Amniotic epithelial cell (primary cell): ENCODE results near the gene CD74.
"Not testable (repeated sequence)": the region's sequence is repeated elsewhere in the genome, so short reads cannot be mapped to it uniquely, and the experiment has no call there.

Source experiments
- DNase-seq: peaks from one replicate; pipeline ENCODE4 v3.0.0-alpha.2; 2010; ENCODE audit warnings: low read depth

CD74 gene

DNA sequence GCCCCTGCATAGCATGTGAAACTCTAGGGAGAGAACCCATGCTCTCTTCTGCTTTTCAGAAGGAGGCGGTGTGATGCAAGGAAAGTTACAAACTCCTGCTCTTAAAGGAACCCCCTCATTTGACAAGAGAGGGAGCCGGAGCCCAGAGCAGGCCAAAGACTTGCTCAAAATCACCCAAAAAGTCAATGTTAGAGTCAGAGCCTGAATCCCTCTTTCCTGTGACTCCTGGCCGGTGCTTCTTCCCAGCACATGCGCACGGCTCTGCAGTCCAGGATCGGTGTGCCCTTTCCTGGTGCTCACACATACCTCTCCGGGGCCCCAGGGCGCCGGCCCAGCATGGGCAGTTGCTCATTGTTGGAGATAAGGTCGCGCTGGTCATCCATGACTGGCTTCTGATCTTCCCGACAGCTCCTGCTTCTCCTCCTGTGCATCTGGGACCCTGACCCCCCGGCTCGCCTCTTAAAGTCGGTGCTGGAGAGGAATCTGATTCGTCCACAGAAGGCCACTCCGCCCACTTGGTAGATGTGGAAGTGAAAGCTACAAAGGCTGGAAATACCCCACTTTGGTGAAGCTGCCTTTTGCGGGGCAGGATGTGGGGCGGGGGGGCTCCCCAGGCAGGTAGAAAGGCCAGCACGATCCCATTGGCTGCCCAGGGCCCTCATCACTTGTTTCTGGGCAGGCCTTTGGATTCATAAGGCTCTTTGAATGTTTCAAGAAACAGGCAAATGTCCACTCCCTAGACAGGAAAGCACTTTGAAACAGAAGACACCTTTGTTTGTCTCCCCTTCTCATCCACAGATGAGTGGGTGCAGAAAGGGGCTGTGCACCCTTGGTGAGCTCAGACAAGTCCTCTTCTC is at the start of gene CD74:
Gene CD74, minus strand, starts transcription at position 592 of the 857 bp plus-strand sequence. Its CDS starts 161 bp downstream, at position 431.
- peak; percentile 56 for DNase-seq

DNA sequence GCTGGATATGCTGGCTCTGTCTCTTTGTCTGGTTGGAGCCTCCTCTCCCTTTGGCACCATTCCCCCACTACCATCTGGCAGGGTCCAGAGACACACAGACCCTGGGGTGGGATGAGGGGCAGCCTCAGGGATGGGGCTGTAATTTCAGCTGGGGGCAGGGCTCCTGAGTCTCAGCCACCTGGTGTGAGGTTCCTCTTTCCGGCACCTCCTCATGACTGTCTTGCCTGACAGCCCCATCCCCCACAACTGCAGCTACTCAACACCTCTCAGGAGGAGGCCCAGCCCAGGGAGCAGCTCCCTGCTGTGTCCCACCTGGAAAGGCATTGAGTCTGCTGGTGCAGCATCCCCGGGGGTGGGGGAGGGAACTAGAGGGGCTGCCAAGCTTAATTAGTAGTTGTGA is 48.5 kb upstream of the CD74 start:
- no peak for DNase-seq

DNA sequence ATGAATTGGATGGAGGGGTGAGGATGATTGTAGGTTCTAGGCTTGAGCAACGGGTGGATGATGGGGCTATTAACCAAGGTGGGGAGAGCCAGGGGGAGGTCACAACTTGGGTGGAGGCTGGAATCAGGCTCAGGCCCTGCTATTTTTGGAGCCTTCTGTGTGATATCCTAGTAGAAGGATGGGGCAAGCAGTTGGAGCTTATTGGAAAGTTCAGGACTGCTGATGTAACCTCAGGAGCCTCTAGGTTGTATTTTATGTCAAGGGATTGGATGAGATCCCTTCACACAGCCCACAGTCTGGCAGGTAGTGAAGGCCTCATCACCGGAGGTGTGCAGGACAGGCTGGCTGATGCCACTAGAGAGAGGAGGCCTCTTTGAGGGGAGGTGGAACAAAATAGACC is 48.1 kb upstream of the CD74 start:
- no peak for DNase-seq

DNA sequence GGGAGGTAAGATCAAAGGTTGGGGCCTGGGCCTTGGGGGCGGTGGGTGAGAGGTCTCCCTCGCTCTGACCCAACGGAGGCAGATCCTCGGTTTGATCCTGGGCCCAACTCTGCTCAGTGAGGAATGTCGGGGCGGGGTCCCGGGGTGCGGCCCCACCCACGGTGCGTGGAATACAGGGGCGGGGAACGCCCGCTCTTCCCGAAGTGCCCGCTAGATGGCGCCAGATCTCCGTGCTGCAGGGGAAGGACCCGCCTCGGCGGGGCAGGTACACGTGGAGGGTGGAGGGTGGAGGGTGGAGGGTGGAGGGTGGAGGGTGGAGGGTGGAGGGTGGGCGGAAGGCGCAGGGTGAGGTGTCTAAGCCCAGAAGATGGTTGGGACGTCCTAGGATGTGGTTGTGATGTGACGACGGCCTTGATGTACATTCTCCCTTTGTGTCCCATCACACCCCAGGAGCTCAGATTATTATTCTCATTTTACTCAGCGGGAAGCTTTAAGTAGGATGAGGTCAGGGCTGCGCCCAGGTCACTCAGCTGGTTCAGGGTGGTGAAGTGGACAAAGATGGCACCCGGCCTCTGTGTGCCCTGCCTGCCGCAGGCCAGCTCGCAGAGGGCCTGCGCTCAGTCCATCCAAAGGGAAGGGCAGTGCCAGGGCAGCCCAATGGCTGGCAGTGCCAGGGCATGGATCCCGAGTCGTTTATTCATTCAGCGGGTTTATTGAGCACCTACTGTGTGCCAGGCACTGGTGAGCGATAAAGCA is 46.3 kb upstream of the CD74 start:
- peak; percentile 25 for DNase-seq

DNA sequence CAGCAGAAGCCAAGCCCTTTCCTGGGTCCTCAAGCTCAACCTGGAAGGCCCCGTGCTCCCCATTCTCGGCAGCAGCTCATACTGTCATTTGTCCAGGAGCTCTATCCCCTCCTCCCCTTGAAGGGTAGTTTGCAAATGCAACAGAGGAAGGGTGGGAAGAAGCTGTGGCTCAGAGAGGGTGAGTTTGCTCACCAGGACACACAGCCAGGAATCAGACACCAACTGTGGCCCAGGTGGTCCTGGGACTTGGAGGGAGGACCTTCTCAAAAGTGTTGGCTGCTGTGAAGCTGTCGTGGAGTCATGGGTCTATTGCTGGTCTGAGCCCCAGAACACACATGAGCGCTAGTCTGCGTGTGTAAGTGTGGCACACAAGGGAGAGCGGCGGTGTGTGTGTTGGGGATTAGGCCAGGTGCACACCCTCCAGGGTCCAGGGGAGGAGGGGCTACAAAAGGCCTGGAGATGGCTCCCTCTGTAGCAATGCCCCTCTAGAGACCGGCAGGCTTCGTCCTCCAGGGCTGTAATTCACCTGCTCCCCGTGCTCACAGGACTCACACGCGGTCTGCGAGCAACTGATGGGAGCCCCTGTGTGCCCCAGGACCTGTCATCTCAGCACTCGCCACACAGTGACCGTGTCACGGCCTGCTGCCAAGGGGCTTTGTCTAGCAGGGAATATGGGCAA is 45.0 kb upstream of the CD74 start:
- no peak for DNase-seq

DNA sequence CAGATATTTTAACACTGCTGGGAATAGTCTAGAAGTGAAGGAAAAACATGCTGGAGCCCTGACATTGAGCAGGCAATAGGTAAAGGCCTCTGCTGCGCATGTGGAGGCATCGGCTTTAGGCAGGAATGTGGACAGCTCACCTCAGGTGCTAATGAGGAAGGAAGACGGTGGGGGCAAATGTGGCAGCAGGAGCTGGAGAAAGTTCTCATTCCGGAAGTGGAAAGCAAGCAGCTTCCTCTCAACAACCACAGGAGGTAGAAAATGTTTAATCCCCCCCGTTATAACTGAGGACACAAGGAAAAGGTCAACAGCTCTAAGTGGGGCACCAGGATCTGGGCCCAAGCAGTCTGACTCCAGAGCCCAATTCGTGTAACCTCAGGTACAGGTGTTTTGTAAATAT is 44.4 kb upstream of the CD74 start:
- DNase-seq: no peak

DNA sequence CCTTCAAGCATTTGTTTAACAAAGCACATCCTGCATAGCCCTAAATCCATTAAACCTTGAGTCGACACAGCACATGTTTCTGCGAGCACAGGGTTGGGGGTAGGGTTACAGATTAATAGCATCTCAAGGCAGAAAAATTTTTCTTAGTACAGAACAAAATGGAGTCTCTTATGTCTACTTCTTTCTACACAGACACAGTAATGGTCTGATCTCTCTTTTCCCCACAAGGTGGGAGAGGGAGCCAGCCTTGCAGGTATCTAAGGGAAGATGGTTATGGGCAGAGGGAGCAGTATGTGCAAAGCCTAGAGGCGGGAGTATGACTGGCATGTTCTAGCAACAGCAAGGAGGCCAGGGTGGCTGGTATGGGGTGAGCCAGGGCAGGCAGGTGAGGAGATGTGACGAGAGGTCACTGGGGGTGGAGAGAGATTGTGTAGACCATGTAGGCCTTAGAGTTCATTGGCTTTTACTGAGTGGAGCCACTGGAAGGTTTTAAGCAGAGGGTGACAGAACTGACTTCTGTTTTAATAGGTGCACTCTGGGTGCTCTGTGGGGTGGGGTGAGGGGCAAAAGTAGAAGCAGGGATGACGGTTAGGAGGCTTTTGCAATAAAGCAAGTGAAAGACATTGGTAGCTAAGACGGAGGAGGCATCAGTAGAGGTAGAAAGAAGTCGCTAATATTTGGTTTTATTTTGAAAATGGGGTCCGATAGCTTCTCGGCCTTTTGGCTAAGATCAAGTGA is 42.0 kb upstream of the CD74 start:
- no peak for DNase-seq

DNA sequence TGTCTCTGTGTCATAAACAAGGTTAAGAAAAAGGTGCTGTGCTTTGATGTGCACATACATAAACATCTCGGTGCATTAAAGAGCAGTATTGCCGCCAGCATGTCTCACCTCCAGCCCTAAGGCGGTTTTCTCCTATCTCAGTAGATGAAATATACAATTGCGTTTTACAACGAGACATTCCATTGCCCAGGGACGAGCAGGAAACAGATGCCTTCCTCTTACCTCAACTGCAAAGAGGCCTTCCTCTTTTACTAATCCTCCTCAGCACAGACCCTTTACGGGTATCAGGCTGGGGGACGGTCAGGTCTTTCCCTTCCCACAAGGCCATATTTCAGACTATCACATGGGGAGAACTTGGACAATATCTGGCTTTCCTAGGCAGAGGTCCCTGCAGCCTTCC is 41.3 kb upstream of the CD74 start:
- not testable (repeated sequence) for DNase-seq

DNA sequence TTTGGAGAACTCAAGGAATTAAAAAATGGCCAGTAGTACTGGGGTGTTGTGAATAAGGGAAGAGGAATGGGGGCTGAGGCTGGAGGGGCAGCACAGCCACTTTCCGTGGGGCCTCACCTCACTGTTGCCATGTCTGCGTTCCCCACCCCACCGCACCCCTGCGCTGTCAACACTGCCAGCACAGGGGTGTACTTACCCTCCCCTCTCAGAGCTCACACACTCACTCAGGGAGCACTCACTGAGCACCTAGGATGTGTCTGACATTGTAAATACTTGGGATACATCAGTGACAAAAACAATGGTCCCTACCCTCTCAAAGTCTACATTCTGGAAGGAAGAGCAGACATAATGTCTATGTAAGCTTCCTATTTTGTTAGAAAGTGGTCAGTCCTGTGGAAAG is 40.2 kb upstream of the CD74 start:
- DNase-seq: no peak

DNA sequence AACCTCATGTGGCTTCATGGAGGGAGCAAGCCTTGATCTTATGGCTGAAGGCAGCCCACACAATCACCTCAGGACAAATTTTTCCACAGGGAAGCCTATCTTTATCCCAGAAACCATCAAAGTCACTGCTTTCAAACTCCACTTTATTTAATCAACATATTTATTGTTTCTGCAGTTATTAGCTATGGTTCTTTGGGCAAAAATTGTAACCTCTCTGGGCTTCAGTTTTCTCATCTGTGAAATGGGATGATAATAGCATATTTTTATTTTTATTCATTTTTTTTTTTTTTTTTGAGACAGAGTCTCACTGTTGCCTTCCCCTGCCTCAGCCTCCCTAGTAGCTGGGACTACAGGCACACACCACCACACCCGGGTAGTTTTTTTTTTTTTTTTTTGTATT is 38.9 kb upstream of the CD74 start:
- no peak for DNase-seq

DNA sequence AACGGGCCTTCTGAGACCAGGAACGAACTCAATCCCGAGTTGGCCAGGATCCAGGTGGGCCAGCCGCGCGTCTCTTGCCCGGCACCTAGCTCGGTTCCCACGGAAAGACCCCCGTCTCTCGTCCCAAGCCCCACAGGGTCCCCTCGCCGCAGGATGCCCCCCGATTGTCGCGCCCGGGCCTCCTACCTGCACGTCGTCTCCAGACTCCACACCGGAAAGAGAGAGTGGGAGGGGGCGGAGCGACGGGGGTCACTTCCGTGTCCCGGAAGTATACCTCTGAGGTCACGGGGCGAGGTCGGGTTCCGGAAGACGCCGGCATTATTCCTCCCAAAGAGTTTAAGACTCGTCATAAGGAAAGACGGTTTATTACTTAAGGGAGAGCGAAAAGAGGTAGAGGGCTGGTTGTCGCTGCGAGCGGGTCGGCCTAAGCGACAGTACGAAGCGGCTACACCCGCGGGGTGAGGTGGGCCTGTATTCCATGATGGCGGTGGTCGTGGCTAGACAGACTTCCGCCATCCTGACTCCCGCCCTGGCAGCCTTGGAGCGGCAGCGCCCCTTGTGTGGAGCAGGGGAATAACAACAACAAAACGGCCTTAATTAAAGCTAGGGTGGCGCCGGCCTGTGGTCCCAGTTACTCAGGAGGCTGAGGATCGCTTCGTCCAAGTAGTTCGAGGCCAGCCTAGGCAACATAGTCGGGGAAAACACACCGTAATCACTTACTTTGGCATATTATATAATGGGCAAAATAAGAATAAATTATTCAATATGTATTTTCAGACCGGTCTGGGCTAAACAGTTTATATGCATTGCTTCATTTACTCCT is 37.0 kb upstream of the CD74 start, which contains the start of gene RPS14:
Gene RPS14, minus strand, starts transcription at position 223 of the 823 bp plus-strand sequence. CDS start 2,006 bp downstream, outside the sequence.
- peak; percentile 93 for DNase-seq

DNA sequence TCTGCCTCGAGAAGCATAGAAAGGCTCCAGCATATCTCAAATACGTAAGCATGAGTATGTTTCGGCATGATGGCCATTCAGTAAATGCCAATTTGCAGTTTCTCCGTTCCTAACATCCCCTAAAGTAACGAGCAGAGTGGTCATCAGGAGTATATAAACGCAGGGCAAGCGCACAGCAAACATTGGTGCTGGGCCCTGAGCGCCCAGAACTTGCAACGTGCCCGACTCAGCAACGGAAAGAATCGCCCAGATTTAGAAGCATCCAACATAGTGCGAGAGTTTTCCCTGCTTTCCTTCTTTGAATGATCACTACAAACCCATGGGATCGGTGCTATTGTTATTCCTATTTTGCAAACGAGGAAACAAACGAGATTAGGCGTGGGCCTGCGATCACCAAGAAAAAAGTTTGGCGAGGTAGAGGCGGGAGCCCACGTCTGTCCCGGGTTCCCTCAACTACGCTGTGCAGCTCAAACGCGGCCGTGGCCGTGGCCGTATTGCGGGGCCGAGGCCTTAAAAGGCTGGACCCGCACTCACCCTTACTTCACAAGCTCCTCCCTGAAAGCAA is 36.3 kb upstream of the CD74 start:
- no peak for DNase-seq

DNA sequence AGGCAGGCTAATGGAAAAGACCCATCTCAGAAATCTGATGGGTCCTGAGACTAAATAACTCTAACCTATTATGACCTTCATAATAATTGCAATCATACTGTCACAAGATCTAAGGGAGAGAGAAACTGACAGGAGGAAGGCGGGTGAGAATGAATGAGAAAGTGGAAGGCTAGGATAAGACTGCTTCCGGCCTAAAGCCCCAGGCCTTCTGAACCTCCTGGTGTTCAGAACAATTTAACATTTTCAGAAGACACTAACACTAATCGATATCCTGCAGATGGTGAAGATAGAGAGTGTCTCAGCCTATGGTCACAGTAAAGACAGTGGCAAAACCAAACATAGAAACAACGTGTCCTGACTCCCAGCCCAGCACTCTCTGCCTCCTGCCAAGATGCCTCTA is 35.6 kb upstream of the CD74 start:
- peak; percentile 27 for DNase-seq

DNA sequence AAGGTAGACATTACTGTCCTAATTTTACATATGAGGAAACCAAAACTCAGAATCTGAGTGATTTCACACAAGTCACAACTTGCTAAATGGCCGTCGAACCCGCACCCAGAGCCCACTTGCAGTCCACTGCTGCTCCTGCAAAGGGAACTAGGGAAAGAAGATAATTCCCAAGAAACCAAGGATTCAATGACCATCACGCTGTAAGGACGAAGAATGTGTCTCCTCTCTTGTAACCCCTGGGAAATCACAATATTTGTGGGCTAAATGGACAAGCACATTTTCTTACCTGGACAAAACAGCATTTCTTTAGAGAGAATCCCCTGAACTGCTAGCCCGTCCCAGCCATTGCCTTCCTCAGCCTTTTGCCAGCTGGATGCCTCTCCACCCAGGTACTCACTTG is 34.5 kb upstream of the CD74 start:
- no peak for DNase-seq

DNA sequence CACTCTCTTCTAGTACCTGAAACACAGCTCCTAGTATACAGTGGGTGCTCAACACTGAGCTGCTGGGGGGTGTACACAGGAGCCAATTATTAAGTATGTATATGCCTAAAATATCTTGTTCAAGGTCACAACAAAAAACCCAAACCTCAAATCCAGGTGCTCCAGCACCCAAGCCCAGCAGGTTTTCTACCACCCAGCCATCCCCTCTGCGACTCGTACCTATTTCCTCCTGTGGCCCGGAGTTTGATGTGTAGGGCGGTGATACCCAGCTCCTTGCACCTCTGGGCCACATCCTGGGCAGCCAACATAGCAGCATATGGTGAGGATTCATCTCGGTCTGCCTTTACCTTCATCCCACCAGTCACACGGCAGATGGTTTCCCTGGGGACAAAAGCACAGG is 33.9 kb upstream of the CD74 start:
- no peak for DNase-seq

DNA sequence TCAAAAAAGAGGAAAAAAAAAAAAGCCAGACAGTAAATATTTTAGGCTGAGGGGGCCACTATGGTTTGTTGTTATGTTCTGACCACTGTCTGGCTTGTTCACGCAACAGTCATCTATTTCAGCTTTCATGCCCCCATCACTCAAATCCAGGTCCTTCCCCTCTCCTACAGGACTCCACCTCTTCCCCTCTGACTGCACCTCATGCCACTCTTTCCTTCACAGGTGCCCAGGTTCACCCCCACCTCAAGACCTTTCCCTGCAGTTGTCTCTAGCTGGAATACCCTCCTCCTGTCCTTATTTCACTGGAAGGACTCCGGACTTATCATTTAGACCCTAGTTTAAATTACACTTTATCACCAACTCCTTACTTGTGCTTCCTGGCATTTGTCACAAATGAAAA is 33.4 kb upstream of the CD74 start:
- DNase-seq: no peak

DNA sequence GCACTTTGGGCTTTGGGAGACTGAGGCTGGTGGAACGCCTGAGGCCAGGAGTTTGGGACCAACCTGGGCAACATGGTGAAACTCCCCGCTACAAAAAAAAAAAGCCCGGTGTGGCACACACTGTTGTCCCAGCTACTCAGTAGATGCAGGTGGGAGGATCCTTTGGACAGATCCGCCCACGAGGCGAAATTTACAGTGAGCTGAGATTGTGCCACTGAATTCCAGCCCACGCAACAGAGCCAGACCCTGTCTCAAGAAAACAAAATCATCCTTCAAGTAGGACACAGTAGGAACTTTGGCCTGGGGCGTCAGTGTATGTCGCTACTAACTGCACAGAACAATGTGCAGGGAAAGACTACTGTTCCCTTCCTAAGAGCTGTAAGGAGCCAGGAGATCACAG is 32.1 kb upstream of the CD74 start:
- DNase-seq: no peak

DNA sequence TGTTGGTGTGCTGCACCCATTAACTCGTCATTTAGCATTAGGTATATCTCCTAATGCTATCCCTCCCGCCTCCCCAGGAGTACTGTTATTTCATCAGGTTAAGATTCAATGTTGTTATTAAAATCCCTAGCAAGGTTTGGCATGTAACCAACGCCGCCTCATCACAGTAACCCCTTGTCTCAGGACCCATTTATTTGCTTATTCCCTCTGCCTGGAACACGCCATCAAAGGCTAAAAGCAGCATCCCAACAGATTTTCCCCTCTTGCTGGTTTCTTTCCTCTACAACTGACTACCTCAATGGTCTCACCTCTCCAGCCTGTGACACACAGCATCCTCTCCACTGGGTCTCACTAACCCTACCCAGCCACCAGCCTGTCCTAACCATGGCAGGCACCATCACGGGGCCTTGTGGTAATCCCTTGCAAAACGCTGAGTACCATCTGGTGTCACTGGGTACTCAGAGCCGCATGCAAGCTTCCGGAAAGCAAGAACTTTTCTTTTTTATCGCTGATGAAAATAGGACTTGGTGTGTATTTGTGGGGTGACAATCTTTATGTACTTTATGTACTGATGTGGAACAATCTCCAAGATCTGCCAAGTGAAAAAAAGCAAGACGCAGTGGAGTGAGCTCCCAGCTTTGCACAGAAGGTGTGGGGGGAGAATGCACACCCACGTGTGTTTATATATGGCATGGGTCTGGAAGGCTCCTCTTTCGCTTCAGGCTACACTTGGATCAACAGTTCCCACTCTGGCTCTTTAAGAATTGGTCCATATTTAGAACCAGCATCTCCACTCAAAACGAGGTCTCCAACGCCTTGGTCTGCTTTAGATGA is 30.7 kb upstream of the CD74 start:
- DNase-seq: no peak

DNA sequence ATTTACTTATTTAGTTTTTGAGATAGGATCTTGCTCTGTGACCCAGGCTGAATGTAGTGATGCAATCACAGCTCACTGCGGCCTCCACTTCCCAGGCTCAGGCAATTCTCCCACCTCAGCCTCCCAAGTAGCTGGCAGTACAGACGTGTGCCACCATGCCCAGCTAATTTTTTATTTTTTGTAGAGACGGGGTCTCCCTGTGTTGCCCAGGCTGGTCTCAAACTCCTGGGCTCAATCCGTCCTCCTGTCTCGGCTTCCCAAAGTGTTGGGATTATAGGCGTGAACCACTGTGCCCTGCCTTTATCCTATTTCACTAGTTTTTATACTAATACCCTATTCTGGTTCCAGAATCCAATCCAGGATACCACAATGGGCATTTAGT is 30.0 kb upstream of the CD74 start:
- DNase-seq: no peak
